ENCODE results near the gene SNPH.
"Not testable (repeated sequence)": the region's sequence is repeated elsewhere in the genome, so short reads cannot be mapped to it uniquely, and the experiment has no call there.

The SNPH gene

DNA sequence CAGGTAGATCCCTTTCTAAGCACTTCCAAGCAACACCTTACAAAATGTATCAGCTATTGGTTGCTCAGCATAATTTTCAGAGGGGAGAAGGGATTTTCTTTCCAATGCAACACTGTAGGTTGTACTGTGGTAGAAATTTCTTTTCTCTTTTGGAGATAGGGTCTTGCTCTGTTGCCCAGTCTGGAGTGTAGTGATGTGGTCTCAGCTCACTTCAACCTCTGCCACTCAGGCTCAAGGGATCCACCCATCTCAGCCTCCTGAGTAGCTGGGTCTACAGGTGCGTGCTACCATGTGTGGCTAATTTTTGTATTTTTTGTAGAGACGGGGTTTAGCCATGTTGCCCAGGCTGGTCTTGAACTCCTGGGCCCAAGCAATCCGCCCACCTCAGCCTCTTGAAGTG is 24.0 kb upstream of the SNPH start:
- Mint-ChIP-seq H3K27ac (ENCODE audit: low read depth) (no peak overlapping the region), H3K27me3 (peaks cover 50% of the 10 kb centered on the region), H3K36me3 (ENCODE audit: insufficient read depth) (no peaks in the 10 kb centered on the region), H3K4me3 (no peak overlapping the region), H3K9me3 (no peaks in the 10 kb centered on the region), H3K4me1 (no peaks in the 10 kb centered on the region)
- ATAC-seq (replicated peaks; ENCODE audit: extremely low read depth, poor library complexity, severe bottlenecking): no peak
- DNase-seq (ENCODE audit: low spot score in 2 of 2): no peak

DNA sequence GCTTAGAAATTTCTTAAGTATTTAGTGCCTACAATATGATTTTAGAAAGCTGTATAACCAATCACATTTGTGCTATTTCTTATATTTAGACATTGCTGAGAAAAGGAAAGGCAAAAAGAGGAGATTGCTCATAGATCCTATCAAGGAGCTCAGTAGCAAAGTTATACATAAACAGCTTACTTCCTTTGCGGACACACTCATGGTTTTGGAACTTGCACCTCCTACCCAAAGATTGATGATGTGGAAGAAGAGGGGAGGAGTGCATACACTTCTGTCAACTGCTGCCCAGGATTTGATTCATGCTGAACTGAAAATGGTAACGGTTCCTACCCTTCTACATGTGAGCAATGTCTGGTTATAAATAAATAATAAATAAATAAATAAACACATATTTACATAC is 23.6 kb upstream of the SNPH start:
- peaks cover 50% of the 10 kb centered on the region for H3K27me3 Mint-ChIP-seq
- no peaks in the 10 kb centered on the region for H3K9me3 Mint-ChIP-seq
- no peak for DNase-seq (ENCODE audit: low spot score in 2 of 2)
- H3K36me3 Mint-ChIP-seq (ENCODE audit: insufficient read depth): no peaks in the 10 kb centered on the region
- no peak overlapping the region for H3K4me3 Mint-ChIP-seq
- H3K4me1 Mint-ChIP-seq: no peaks in the 10 kb centered on the region
- H3K27ac Mint-ChIP-seq (ENCODE audit: low read depth): no peak overlapping the region
- ATAC-seq (replicated peaks; ENCODE audit: extremely low read depth, poor library complexity, severe bottlenecking): no peak

DNA sequence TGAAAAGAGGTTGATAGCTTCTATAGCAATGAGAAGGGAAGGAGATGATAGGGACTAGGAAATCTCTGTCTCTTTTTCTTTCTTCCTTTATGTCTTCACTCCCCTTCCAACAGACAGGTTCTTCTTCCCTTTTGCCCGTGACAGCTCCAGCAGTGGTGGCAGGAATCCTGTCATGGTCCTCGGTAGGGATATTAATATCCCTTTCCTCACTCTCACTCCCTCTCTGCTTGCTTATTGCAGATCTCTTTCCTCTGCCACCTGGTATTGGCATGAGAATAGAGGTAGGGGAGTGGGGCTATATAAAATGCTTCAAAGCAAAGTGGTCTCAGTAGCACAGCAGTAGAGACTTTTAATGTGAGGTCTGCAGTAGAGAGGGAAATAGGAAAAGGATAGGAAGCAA is 20.5 kb upstream of the SNPH start:
- H3K27me3 Mint-ChIP-seq: peaks cover 35% of the 10 kb centered on the region

DNA sequence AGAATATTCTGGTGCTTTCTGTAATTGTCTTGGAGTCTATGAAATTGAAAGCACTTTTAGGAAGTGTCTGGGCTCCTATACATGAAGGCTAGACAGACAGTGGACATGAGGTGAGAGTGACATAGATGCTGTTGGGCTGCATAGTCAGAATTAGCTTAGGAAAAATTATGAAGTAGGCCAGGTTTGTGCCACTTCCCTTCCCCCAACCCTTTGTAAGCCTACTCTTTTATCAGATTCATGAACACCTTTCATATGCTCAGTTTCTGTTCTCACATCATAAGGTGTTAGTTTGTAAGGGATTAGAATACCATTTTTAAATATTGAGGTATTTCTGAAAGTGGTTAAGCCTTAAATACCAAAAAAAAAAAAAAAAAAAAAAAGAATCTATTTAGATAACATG is 18.4 kb upstream of the SNPH start:
- H3K4me1 Mint-ChIP-seq: no peaks in the 10 kb centered on the region
- ATAC-seq (replicated peaks; ENCODE audit: extremely low read depth, poor library complexity, severe bottlenecking): no peak

More for the DNA sequence above, 20.5 kb upstream of the SNPH start:
- Mint-ChIP-seq H3K27ac (ENCODE audit: low read depth) (no peak overlapping the region), H3K4me1 (no peaks in the 10 kb centered on the region), H3K9me3 (no peaks in the 10 kb centered on the region), H3K4me3 (no peak overlapping the region), H3K36me3 (ENCODE audit: insufficient read depth) (no peaks in the 10 kb centered on the region)
- ATAC-seq (replicated peaks; ENCODE audit: extremely low read depth, poor library complexity, severe bottlenecking) (no peak), DNase-seq (ENCODE audit: low spot score in 2 of 2) (no peak)

DNA sequence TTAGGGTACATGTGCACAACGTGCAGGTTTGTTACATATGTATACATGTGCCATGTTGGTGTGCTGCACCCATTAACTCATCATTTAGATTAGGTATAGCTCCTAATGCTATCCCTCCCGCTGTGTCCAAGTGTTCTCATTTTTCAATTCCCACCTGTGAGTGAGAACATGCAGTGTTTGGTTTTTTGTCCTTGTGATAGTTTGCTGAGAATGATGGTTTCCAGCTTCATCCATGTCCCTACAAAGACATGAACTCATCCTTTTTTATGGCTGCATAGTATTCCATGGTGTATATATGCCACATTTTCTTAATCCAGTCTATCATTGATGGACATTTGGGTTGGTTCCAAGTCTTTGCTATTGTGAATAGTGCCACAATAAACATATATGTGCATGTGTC is 15.8 kb upstream of the SNPH start:
- not testable (repeated sequence) for ATAC-seq (replicated peaks; ENCODE audit: extremely low read depth, poor library complexity, severe bottlenecking); H3K27ac Mint-ChIP-seq (ENCODE audit: low read depth); H3K4me1 Mint-ChIP-seq; DNase-seq (ENCODE audit: low spot score in 2 of 2); H3K9me3 Mint-ChIP-seq; H3K36me3 Mint-ChIP-seq (ENCODE audit: insufficient read depth); H3K4me3 Mint-ChIP-seq
- H3K27me3 Mint-ChIP-seq: peaks cover 21% of the 10 kb centered on the region

More for the DNA sequence above, 18.4 kb upstream of the SNPH start:
- H3K27me3 Mint-ChIP-seq: peaks cover 23% of the 10 kb centered on the region
- H3K4me3 Mint-ChIP-seq: no peak overlapping the region
- H3K27ac Mint-ChIP-seq (ENCODE audit: low read depth): no peak overlapping the region
- no peak for DNase-seq (ENCODE audit: low spot score in 2 of 2)
- no peaks in the 10 kb centered on the region for H3K9me3 Mint-ChIP-seq
- H3K36me3 Mint-ChIP-seq (ENCODE audit: insufficient read depth): no peaks in the 10 kb centered on the region

DNA sequence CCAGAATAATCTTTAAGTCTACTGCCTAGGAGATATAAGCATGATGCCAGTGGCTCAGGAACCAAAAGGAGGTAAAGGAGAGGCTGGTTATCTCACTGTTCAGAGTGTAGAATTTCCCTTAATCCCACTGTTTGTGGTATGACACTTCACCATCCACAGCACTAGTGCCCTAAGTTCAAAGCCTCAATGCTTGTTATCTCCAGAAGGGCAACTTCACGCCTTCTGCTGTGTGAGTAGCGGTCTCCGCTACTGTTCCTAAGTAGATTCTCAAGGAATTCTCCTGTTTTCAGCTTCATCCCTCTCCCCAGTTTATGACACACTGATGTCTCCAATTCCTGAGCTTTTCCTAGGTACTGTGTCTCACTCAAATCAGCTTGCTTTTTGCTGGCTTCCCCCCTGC is 13.7 kb upstream of the SNPH start:
- Mint-ChIP-seq H3K27ac (ENCODE audit: low read depth) (no peak overlapping the region), H3K36me3 (ENCODE audit: insufficient read depth) (peaks cover 1% of the 10 kb centered on the region), H3K4me3 (no peak overlapping the region), H3K4me1 (no peaks in the 10 kb centered on the region), H3K9me3 (no peaks in the 10 kb centered on the region), H3K27me3 (peaks cover 32% of the 10 kb centered on the region)
- DNase-seq (ENCODE audit: low spot score in 2 of 2) (no peak), ATAC-seq (replicated peaks; ENCODE audit: extremely low read depth, poor library complexity, severe bottlenecking) (no peak)

DNA sequence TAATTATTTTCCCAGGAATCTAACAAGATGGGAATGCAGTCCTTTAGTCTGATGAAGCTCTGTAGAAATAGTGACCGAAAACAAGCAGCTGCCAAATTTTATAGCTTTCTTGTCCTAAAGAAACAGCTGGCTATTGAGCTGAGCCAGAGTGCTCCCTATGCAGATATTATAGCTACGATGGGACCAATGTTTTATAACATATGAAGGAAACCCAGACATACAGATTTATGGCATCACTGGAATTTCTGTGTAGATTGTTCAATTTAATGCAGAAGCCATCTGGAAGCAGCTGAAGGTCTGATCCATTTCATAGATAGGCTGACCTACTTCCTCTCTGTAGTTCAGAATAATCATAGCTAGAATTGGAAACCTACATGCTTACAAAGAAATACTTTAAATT is 11.8 kb upstream of the SNPH start:
- ATAC-seq (replicated peaks; ENCODE audit: extremely low read depth, poor library complexity, severe bottlenecking): no peak
- Mint-ChIP-seq H3K9me3 (no peaks in the 10 kb centered on the region), H3K4me3 (no peak overlapping the region), H3K27me3 (peaks cover 32% of the 10 kb centered on the region), H3K27ac (ENCODE audit: low read depth) (no peak overlapping the region), H3K4me1 (no peaks in the 10 kb centered on the region), H3K36me3 (ENCODE audit: insufficient read depth) (peaks cover 1% of the 10 kb centered on the region)
- DNase-seq (ENCODE audit: low spot score in 2 of 2): no peak

DNA sequence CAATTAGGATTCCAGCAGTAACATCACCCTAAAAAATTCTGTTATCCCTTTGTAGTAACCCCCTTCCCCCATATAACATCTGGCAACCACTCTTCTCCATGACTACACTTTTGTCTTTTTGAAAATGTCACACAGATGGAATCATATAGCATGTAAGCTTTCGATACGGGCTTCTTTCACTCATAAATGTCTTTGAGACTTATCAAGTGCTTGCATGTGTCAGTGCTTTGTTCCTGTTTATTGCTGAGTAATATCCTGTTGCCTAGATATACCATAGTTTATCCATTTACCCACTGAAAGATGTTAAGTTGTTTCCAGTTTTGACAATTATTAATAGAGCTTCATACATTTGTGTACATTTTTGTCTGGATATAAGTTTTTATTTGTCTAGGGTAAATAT is 10.4 kb upstream of the SNPH start:
- Mint-ChIP-seq H3K36me3 (ENCODE audit: insufficient read depth) (peaks cover 1% of the 10 kb centered on the region), H3K27ac (ENCODE audit: low read depth) (no peak overlapping the region), H3K27me3 (peaks cover 32% of the 10 kb centered on the region), H3K9me3 (no peaks in the 10 kb centered on the region), H3K4me1 (no peaks in the 10 kb centered on the region), H3K4me3 (no peak overlapping the region)
- no peak for ATAC-seq (replicated peaks; ENCODE audit: extremely low read depth, poor library complexity, severe bottlenecking)
- no peak for DNase-seq (ENCODE audit: low spot score in 2 of 2)

DNA sequence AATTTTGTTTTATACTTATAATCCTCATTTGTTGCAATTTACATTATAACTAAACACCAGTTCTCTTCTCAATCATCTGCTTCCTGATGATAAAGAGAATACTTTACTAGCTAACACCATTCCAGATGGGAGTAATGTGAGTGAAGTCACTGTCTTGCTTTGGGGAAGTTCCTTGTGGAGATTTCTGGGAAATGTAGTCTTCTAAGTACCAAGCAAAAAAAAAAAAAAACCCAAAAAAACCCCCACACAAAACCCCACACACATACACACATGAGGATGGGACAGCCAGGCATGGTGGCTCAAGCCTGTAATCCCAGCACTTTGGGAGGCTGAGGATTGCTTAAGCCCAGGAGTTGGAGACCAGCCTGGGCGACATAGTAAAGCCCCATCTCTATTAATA is 2.2 kb upstream of the SNPH start:
- no peaks in the 10 kb centered on the region for H3K9me3 Mint-ChIP-seq
- peaks cover 4% of the 10 kb centered on the region for H3K36me3 Mint-ChIP-seq (ENCODE audit: insufficient read depth)
- no peak overlapping the region for H3K4me3 Mint-ChIP-seq
- DNase-seq (ENCODE audit: low spot score in 2 of 2) (no peak), ATAC-seq (replicated peaks; ENCODE audit: extremely low read depth, poor library complexity, severe bottlenecking) (no peak)
- H3K27ac Mint-ChIP-seq (ENCODE audit: low read depth): no peak overlapping the region
- H3K27me3 Mint-ChIP-seq: no peaks in the 10 kb centered on the region
- peaks cover 34% of the 10 kb centered on the region for H3K4me1 Mint-ChIP-seq

DNA sequence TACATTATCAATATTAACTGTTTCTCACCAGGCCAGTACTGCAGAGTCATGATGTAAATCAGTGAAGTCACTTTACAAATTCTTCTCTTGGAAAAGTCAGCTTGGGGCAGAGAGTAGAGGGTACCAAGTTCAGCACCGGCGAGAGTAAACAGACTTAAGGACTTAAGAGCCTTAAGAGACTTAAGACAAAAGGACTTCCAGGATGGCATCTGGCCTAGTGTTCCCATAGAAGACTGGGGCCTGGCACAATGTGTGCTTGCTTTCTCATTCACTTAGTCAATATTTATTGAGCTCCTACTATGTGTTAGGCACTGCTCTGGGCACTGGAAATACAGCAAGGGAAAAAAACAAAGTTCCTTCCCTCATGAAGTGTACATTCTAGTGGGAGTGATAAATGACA is 1.4 kb upstream of the SNPH start:
- peak overlapping the region; percentile 79 for H3K4me3 Mint-ChIP-seq
- ATAC-seq (replicated peaks; ENCODE audit: extremely low read depth, poor library complexity, severe bottlenecking) (no peak), DNase-seq (ENCODE audit: low spot score in 2 of 2) (no peak)
- H3K27me3 Mint-ChIP-seq: no peaks in the 10 kb centered on the region
- H3K4me1 Mint-ChIP-seq: peaks cover 36% of the 10 kb centered on the region
- H3K27ac Mint-ChIP-seq (ENCODE audit: low read depth): peak overlapping the region; percentile 95
- H3K36me3 Mint-ChIP-seq (ENCODE audit: insufficient read depth): peaks cover 4% of the 10 kb centered on the region
- no peaks in the 10 kb centered on the region for H3K9me3 Mint-ChIP-seq

DNA sequence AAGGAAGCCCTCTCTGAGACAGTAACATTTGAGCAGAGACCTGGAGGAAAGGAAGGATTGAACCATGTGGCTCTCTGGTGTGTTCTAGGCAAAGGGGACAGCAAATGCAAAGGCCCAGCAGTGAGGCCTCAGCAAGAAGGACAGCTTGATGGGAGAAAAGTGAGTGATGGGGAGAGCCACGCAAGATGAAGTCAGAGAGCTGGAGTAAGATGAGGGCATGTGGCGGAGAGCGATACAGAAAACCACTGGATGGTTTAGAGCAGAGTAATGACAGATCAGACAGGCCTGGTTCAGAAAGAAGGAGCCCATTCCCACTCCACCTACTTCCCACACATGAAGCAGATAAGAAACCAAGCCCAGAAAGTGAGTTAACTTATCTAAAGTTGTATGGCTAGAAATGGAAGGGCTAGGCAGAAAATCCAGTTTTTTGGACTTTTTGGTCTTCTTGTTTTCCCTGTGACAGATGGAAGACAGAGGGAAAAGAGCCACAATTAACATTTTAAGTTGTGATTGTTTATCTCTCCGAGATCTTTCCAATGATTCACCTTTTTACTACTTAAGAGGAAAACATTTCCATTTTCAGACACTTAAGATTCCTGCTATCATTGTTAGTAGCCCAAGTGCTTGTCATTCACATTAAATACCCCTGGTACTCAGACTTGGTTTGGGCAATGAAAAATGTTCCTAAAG is 723 bp upstream of the SNPH start:
- no peaks in the 10 kb centered on the region for H3K27me3 Mint-ChIP-seq
- H3K9me3 Mint-ChIP-seq: no peaks in the 10 kb centered on the region
- ATAC-seq (replicated peaks; ENCODE audit: extremely low read depth, poor library complexity, severe bottlenecking) (no peak), DNase-seq (ENCODE audit: low spot score in 2 of 2) (no peak)
- peak overlapping the region; percentile 95 for H3K27ac Mint-ChIP-seq (ENCODE audit: low read depth)
- H3K36me3 Mint-ChIP-seq (ENCODE audit: insufficient read depth): peaks cover 4% of the 10 kb centered on the region
- peak overlapping the region; percentile 79 for H3K4me3 Mint-ChIP-seq
- peaks cover 36% of the 10 kb centered on the region for H3K4me1 Mint-ChIP-seq

DNA sequence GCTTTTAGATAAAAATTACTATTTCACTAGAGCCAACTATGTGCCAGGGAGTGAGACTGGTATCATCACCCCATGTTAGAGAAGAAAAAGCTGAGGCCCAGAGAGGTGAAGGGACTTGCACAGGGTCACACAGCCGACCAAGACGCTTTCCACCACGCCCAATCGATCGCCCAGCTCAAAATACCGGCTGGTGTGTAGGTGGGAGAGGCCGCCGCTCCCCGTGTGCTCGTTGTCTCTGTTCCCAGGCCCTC is 253 bp upstream of the SNPH start:
- peaks cover 36% of the 10 kb centered on the region for H3K4me1 Mint-ChIP-seq
- no peaks in the 10 kb centered on the region for H3K9me3 Mint-ChIP-seq
- H3K36me3 Mint-ChIP-seq (ENCODE audit: insufficient read depth): peaks cover 4% of the 10 kb centered on the region
- H3K27me3 Mint-ChIP-seq: no peaks in the 10 kb centered on the region
- ATAC-seq (replicated peaks; ENCODE audit: extremely low read depth, poor library complexity, severe bottlenecking) (no peak), DNase-seq (ENCODE audit: low spot score in 2 of 2) (no peak)
- peak overlapping the region; percentile 79 for H3K4me3 Mint-ChIP-seq
- H3K27ac Mint-ChIP-seq (ENCODE audit: low read depth): peak overlapping the region; percentile 95

DNA sequence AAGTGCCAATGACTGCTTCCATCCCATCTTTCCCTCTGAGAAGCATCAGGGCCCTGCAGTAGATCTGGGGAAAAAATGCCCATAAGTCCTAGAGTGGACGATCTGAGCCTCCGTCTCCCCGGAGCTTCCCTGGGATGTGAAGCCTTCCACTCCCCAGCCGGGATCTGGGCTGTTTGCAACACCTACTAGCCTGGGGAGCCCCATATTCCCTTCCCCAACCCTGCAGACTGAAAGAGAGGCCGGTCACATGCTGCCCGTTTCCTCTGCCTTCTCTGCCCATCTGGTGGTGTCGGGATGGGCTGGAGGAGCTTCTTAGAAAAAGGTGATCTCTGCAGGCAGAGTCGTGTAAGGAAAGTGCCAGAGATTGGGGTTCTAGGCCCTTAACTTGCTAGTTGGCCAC is 1.1 kb downstream of the SNPH start:
- no peaks in the 10 kb centered on the region for H3K9me3 Mint-ChIP-seq

More for the DNA sequence above, 1.1 kb downstream of the SNPH start:
- no peak for DNase-seq (ENCODE audit: low spot score in 2 of 2)
- Mint-ChIP-seq H3K27ac (ENCODE audit: low read depth) (no peak overlapping the region), H3K36me3 (ENCODE audit: insufficient read depth) (peaks cover 6% of the 10 kb centered on the region), H3K27me3 (no peaks in the 10 kb centered on the region), H3K4me1 (peaks cover 36% of the 10 kb centered on the region), H3K4me3 (peak overlapping the region; percentile 79)
- ATAC-seq (replicated peaks; ENCODE audit: extremely low read depth, poor library complexity, severe bottlenecking): no peak
